ENCODE results near the gene RANBP17.

RANBP17 gene

GRCh38 chr5:171299228-171299627 is 437.4 kb downstream of the RANBP17 start:
- DNase-seq (ENCODE audit: low spot score): no peak

- no peak for DNase-seq (ENCODE audit: low spot score)
These were observed 438.0 kb downstream of the RANBP17 start for GRCh38 chr5:171299851-171300250.

GRCh38 chr5:171300358-171300757 is 438.5 kb downstream of the RANBP17 start:
- DNase-seq (ENCODE audit: low spot score): no peak

- DNase-seq (ENCODE audit: low spot score): no peak
These were observed 444.3 kb downstream of the RANBP17 start for GRCh38 chr5:171306166-171306565.

- no peak for DNase-seq (ENCODE audit: low spot score)
These were observed 445.2 kb downstream of the RANBP17 start for GRCh38 chr5:171306781-171307591.

GRCh38 chr5:171307789-171308452 is 446.1 kb downstream of the RANBP17 start:
- DNase-seq (ENCODE audit: low spot score): no peak

- DNase-seq (ENCODE audit: low spot score): no peak
These were observed 446.8 kb downstream of the RANBP17 start, which contains the start of gene TLX3 for GRCh38 chr5:171308453-171309275. TLX3 (plus strand) TSS chr5:171309248; CDS start chr5:171309366, 118 bp downstream.

GRCh38 chr5:171309276-171310211 is 447.7 kb downstream of the RANBP17 start:
- no peak for DNase-seq (ENCODE audit: low spot score)

- no peak for DNase-seq (ENCODE audit: low spot score)
These were observed 448.5 kb downstream of the RANBP17 start for GRCh38 chr5:171310212-171310818.

GRCh38 chr5:171310819-171311321 is 449.1 kb downstream of the RANBP17 start:
- no peak for DNase-seq (ENCODE audit: low spot score)

GRCh38 chr5:171311322-171312077 is 449.7 kb downstream of the RANBP17 start:
- DNase-seq (ENCODE audit: low spot score): no peak

- no peak for DNase-seq (ENCODE audit: low spot score)
These were observed 450.5 kb downstream of the RANBP17 start for GRCh38 chr5:171312129-171312974.

- no peak for DNase-seq (ENCODE audit: low spot score)
These were observed 451.8 kb downstream of the RANBP17 start for GRCh38 chr5:171313481-171314206.

GRCh38 chr5:171314728-171315385 is 453.0 kb downstream of the RANBP17 start:
- no peak for DNase-seq (ENCODE audit: low spot score)

GRCh38 chr5:171315386-171315891 is 453.6 kb downstream of the RANBP17 start:
- no peak for DNase-seq (ENCODE audit: low spot score)

GRCh38 chr5:171315925-171316257 is 454.1 kb downstream of the RANBP17 start:
- no peak for DNase-seq (ENCODE audit: low spot score)

- no peak for DNase-seq (ENCODE audit: low spot score)
These were observed 454.7 kb downstream of the RANBP17 start for GRCh38 chr5:171316258-171317121.
